KMS-11 (cell line): ENCODE measurements around the gene BMPER.

ENCODE experiments used
- H2AFZ ChIP-seq: fragments of 200-600 bp; sonication (generic); 2 replicates; pipeline ENCODE4 v1.6.1; 2016; ENCODE audit warnings: antibody characterized with exemption, mixed run types, low read depth
- H3K27ac ChIP-seq: fragments of 200-600 bp; sonication (generic); 2 replicates; pipeline ENCODE4 v1.6.1; 2016; ENCODE audit warnings: mild to moderate bottlenecking, mixed run types
- H3K27me3 ChIP-seq: fragments of 200-600 bp; sonication (generic); 2 replicates; pipeline ENCODE4 v1.6.1; 2017; ENCODE audit warnings: mild to moderate bottlenecking, low read depth, mixed run types, moderate library complexity; ENCODE audit not compliant: insufficient read depth
- H3K36me3 ChIP-seq: fragments of 200-600 bp; sonication (generic); 2 replicates; pipeline ENCODE4 v1.6.1; 2017; ENCODE audit warnings: mild to moderate bottlenecking, mixed run types; ENCODE audit not compliant: insufficient read depth
- H3K4me1 ChIP-seq: fragments of 200-600 bp; sonication (generic); 2 replicates; pipeline ENCODE4 v1.6.1; 2016; ENCODE audit warnings: mild to moderate bottlenecking, low read depth, mixed run types; ENCODE audit not compliant: poor library complexity, severe bottlenecking
- H3K4me2 ChIP-seq: fragments of 200-600 bp; sonication (generic); 2 replicates; pipeline ENCODE4 v1.7.0; 2016; ENCODE audit warnings: mild to moderate bottlenecking, mixed run types
- H3K4me3 ChIP-seq: fragments of 200-600 bp; sonication (generic); IDR thresholded peaks from 2 replicates; pipeline ENCODE4 v1.6.1; 2017; ENCODE audit warnings: low read depth, low read length, mixed read lengths; ENCODE audit not compliant: insufficient read depth
- H3K79me2 ChIP-seq: fragments of 200-600 bp; sonication (generic); 2 replicates; pipeline ENCODE4 v1.6.1; 2016; ENCODE audit warnings: low read depth, mixed run types; ENCODE audit not compliant: insufficient read depth
- H3K9ac ChIP-seq: fragments of 200-600 bp; sonication (generic); 2 replicates; pipeline ENCODE4 v1.6.1; 2016; ENCODE audit warnings: mild to moderate bottlenecking, mixed run types
- H4K20me1 ChIP-seq: fragments of 200-600 bp; sonication (generic); 2 replicates; pipeline ENCODE4 v1.6.1; 2016; ENCODE audit warnings: mild to moderate bottlenecking, mixed run types; ENCODE audit not compliant: insufficient read depth
- TF ChIP-seq, protein P1 (sequence below): fragments of 200-600 bp; sonication (generic); conservative IDR thresholded peaks from 2 replicates; pipeline ENCODE4 v1.6.1; 2017; ENCODE audit warnings: low read depth, mild to moderate bottlenecking, antibody characterized with exemption, low read length, moderate library complexity, mixed read lengths

BMPER gene

DNA sequence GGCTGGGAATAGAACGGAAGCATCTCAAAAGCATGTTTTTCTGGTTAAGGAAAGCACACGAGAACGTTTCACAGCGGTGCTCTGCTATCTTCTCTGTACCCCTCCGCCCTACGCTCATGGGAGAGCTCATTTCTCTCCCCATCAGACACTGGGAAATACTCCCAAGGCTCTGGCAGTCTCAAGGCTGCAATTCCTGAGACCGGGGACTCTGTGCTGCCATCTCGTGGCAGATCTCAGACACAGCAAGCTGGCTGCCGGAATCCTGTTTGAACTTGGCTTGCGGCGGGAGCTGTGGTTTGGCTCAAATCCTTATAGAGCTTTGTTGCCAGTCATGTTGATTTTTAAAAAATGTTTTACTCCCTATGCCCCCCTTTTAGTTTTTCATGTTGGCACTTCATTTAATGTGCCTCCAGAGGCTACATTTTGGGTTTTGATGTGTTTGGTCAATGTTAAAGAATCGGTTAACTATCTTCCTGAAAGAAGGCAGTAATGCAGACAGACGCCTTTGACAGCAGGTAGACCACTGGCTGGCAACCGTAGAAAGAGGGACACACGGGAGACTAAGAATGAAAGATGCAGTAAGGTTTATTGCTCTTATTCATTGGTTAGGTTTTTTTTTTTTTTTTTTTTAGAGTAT lies 27.6 kb downstream of the BMPER start:
- H3K27ac ChIP-seq: no peak overlapping the region
- H3K4me1 ChIP-seq: peaks cover 4% of the 10 kb centered on the region
- TF ChIP-seq, protein P1, sequence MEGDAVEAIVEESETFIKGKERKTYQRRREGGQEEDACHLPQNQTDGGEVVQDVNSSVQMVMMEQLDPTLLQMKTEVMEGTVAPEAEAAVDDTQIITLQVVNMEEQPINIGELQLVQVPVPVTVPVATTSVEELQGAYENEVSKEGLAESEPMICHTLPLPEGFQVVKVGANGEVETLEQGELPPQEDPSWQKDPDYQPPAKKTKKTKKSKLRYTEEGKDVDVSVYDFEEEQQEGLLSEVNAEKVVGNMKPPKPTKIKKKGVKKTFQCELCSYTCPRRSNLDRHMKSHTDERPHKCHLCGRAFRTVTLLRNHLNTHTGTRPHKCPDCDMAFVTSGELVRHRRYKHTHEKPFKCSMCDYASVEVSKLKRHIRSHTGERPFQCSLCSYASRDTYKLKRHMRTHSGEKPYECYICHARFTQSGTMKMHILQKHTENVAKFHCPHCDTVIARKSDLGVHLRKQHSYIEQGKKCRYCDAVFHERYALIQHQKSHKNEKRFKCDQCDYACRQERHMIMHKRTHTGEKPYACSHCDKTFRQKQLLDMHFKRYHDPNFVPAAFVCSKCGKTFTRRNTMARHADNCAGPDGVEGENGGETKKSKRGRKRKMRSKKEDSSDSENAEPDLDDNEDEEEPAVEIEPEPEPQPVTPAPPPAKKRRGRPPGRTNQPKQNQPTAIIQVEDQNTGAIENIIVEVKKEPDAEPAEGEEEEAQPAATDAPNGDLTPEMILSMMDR: peak; percentile 97
- no peaks in the 10 kb centered on the region for H3K27me3 ChIP-seq
- H3K4me2 ChIP-seq: 0 out of 2 replicates have a peak overlapping the region, but pooled peaks have one; percentile 9
- no peak overlapping the region for H3K4me3 ChIP-seq
- H3K79me2 ChIP-seq: no peaks in the 10 kb centered on the region
- no peaks in the 10 kb centered on the region for H4K20me1 ChIP-seq
- no peak overlapping the region for H2AFZ ChIP-seq
- H3K36me3 ChIP-seq: no peaks in the 10 kb centered on the region
- H3K9ac ChIP-seq: no peak overlapping the region

GRCh38 chr7:33933611-33934281 lies 28.4 kb downstream of the BMPER start:
- TF ChIP-seq, protein P1: no peak
- no peak overlapping the region for H3K4me2 ChIP-seq
- H3K36me3 ChIP-seq: no peaks in the 10 kb centered on the region
- H3K27ac ChIP-seq: no peak overlapping the region
- peaks cover 4% of the 10 kb centered on the region for H3K4me1 ChIP-seq
- H3K27me3 ChIP-seq: no peaks in the 10 kb centered on the region
- no peak overlapping the region for H2AFZ ChIP-seq
- H3K4me3 ChIP-seq: no peak overlapping the region
- H3K79me2 ChIP-seq: no peaks in the 10 kb centered on the region
- H3K9ac ChIP-seq: no peak overlapping the region
- H4K20me1 ChIP-seq: no peaks in the 10 kb centered on the region

DNA sequence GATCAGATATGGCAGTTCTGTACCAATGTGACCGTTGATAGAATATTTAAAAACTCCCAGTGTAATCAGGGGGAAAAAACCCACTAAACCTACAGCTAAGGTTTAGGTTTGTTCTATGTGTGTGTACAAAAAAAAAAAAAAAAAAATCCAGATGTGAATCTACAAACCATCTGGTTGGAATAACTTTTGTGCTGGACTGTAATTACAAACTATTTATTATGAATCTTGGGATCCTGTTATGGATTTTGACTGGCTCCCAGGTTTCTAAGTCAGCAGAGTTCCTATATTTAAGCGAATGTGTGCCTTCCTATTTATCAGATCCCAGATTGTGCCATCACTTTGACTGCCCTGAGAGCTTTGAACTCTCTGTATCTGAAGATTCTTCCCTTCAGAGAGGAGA lies 29.1 kb downstream of the BMPER start:
- TF ChIP-seq, protein P1: no peak
- Histone ChIP-seq H3K27ac (no peak overlapping the region), H3K79me2 (no peaks in the 10 kb centered on the region), H3K4me3 (no peak overlapping the region), H3K27me3 (no peaks in the 10 kb centered on the region), H4K20me1 (no peaks in the 10 kb centered on the region), H2AFZ (no peak overlapping the region), H3K36me3 (no peaks in the 10 kb centered on the region), H3K4me2 (no peak overlapping the region), H3K4me1 (peaks cover 4% of the 10 kb centered on the region), H3K9ac (no peak overlapping the region)

DNA sequence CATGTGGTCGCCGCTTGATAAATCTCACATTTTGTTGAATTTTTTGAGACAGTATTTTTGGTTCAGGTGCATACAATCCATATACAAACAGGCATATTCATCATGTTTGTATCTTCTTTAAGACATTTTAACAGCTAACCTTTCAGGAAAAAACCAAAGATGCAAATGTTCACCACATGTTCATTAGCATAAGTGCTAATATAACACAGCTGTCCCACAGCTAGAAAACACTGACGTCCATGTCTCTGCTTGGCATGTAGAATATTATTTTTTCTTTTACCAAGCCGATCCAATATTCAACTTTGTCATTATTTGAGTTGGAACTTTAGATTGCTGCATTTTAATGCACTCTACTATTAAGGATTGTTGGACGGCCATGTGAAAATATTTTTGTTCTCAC lies 31.2 kb downstream of the BMPER start:
- Histone ChIP-seq H3K4me1 (peaks cover 4% of the 10 kb centered on the region), H2AFZ (no peak overlapping the region), H3K36me3 (no peaks in the 10 kb centered on the region), H3K4me2 (peak overlapping the region; percentile 9; the same call in 1 of the 2 replicates), H3K27ac (no peak overlapping the region), H3K9ac (no peak overlapping the region), H3K27me3 (no peaks in the 10 kb centered on the region), H4K20me1 (no peaks in the 10 kb centered on the region), H3K4me3 (no peak overlapping the region), H3K79me2 (no peaks in the 10 kb centered on the region)
- TF ChIP-seq, protein P1: no peak
